HepG2 (cell line): ENCODE measurements around the gene UST. TPM values are rescaled to one million over a fixed set of nuclear protein-coding genes. Genes with fewer than 3 reads are reported as not detected.

Experiments used
- ATAC-seq: fragments of 200-7000 bp; cut with Tn5 transposase; 3 replicates; pipeline ENCODE4 v1.9.1; 2020; ENCODE audit warnings: mild to moderate bottlenecking, moderate library complexity
- BruUV-seq: library from RNA; stranded (reverse); fragments of 400-500 nt; replicated peaks from 2 replicates; lab custom pipeline; 2021; lab: Mats Ljungman, UMichigan
- CTCF ChIA-PET: fragments of 300-600 bp; formaldehyde crosslinking; extraction: SDS; loops from one replicate; lab custom pipeline; 2021; ENCODE audit warnings: low total read pairs, inconsistent platforms, low intra/inter-chr PET ratio; lab: Yijun Ruan, JAX
- POLR2A ChIA-PET: fragments of 350-600 bp; sonication (Branson Sonifier 250); formaldehyde crosslinking; loops from one replicate; lab custom pipeline; 2020; ENCODE audit warnings: antibody characterized with exemption, inconsistent platforms; lab: Yijun Ruan, JAX
- DNase-seq: peaks from one replicate; pipeline ENCODE4 v3.0.0-alpha.2; 2015; ENCODE audit warnings: low spot score
- FAIRE-seq: peaks from 3 replicates; lab custom pipeline; 2011; peaks lifted over from hg19 to GRCh38; lab: Jason Lieb, UNC
- H2AFZ ChIP-seq: one replicate; pipeline ENCODE4 v1.6.1; 2011; ENCODE audit warnings: low read length, inconsistent platforms
- H3K27ac ChIP-seq: fragments of 300-600 bp; 3 replicates; pipeline ENCODE4 v1.8.0; 2011; ENCODE audit warnings: mixed run types, mild to moderate bottlenecking, mixed read lengths, low read length, inconsistent platforms; ENCODE audit not compliant: insufficient read depth; ENCODE audit errors: extremely low read length
- H3K27me3 ChIP-seq, 2 experiments: fragments of 200-600 bp in 1 of 2; 2 replicates in 1 of 2; 3 replicates in 1 of 2; pipeline versions ENCODE4 v1.6.0 to v1.8.0; 2011; ENCODE audit warnings: low read length in 2 of 2, mild to moderate bottlenecking in 2 of 2, moderate library complexity in 2 of 2, inconsistent platforms in 1 of 2; ENCODE audit not compliant: insufficient read depth in 2 of 2, control insufficient read depth in 1 of 2
- H3K36me3 ChIP-seq, 2 experiments: fragments of 200-600 bp in 1 of 2; replicated peaks in 1 of 2; 2 replicates in 1 of 2; 3 replicates in 1 of 2; pipeline versions ENCODE4 v1.5.1 to v1.8.0; 2011; ENCODE audit warnings: low read length in 2 of 2, inconsistent platforms in 1 of 2; ENCODE audit not compliant: insufficient read depth in 2 of 2, control insufficient read depth in 1 of 2
- H3K4me1 ChIP-seq: 2 replicates; pipeline ENCODE4 v1.5.1; 2012; ENCODE audit warnings: low read length, inconsistent platforms; ENCODE audit not compliant: insufficient read depth
- H3K4me2 ChIP-seq: 2 replicates; pipeline ENCODE4 v1.6.0; 2011; ENCODE audit warnings: low read depth, low read length, inconsistent platforms
- H3K4me3 ChIP-seq, 3 experiments: fragments of 200-600 bp in 1 of 3; sonication (generic), shearing (Covaris generic) in 1 of 3; replicated peaks in 1 of 3; 2 replicates each; pipeline ENCODE4 v1.5.1; 2011 to 2016; ENCODE audit warnings: low read length in 3 of 3, inconsistent platforms in 2 of 3, low read depth in 2 of 3, mild to moderate bottlenecking in 2 of 3, control low read depth in 1 of 3, mixed read lengths in 1 of 3; ENCODE audit not compliant: insufficient read depth in 1 of 3
- H3K79me2 ChIP-seq: one replicate; pipeline ENCODE4 v1.6.1; 2011; ENCODE audit warnings: low read length, inconsistent platforms; ENCODE audit not compliant: insufficient read depth
- H3K9ac ChIP-seq: 2 replicates; pipeline ENCODE4 v1.6.0; 2011; ENCODE audit warnings: mild to moderate bottlenecking, low read depth, low read length, inconsistent platforms; ENCODE audit not compliant: insufficient read depth
- H3K9me3 ChIP-seq: 2 replicates; pipeline ENCODE4 v1.5.1; 2012; ENCODE audit warnings: mild to moderate bottlenecking, low read length
- H4K20me1 ChIP-seq: 2 replicates; pipeline ENCODE4 v1.6.0; 2011; ENCODE audit warnings: inconsistent platforms, mild to moderate bottlenecking, low read length, moderate library complexity; ENCODE audit not compliant: insufficient read depth
- BRCA1 ChIP-seq: sonication (generic); formaldehyde crosslinking; IDR thresholded peaks from 2 replicates; pipeline ENCODE4 v1.4.0; 2020; ENCODE audit warnings: missing genetic modification reagents
- E2F2 ChIP-seq: sonication (generic); formaldehyde crosslinking; IDR thresholded peaks from 2 replicates; pipeline ENCODE4 v1.4.0; 2020; ENCODE audit warnings: missing genetic modification reagents, borderline replicate concordance
- KDM5A ChIP-seq: fragments of 200-600 bp; sonication (generic); IDR thresholded peaks from 2 replicates; pipeline ENCODE4 v1.7.0; 2018; ENCODE audit warnings: antibody characterized with exemption, mild to moderate bottlenecking, low read length, borderline replicate concordance
- REL ChIP-seq: sonication (generic); formaldehyde crosslinking; conservative IDR thresholded peaks from 2 replicates; pipeline ENCODE4 v1.8.0; 2022; ENCODE audit warnings: mild to moderate bottlenecking, missing genetic modification reagents, moderate library complexity
- SKIL ChIP-seq: sonication (generic); formaldehyde crosslinking; IDR thresholded peaks from 2 replicates; pipeline ENCODE4 v1.8.0; 2022; ENCODE audit warnings: missing genetic modification reagents, mild to moderate bottlenecking, moderate library complexity, borderline replicate concordance
- TCF12 ChIP-seq, 2 experiments: fragments of 450-650 bp in 1 of 2; sonication (generic) in 1 of 2; formaldehyde crosslinking in 1 of 2; IDR thresholded peaks; 2 replicates each; pipeline versions ENCODE4 v1.6.1 to v1.8.0; 2017 to 2022; ENCODE audit warnings: antibody characterized with exemption in 1 of 2, mild to moderate bottlenecking in 1 of 2, missing genetic modification reagents in 1 of 2, moderate library complexity in 1 of 2
- THRA ChIP-seq: sonication (generic); formaldehyde crosslinking; IDR thresholded peaks from 2 replicates; pipeline ENCODE4 v1.4.0; 2020; ENCODE audit warnings: missing genetic modification reagents, borderline replicate concordance
- YEATS4 ChIP-seq: sonication (generic); formaldehyde crosslinking; IDR thresholded peaks from 2 replicates; pipeline ENCODE4 v1.4.0; 2020; ENCODE audit warnings: missing genetic modification reagents, borderline replicate concordance
- ZNF597 ChIP-seq: sonication (generic); formaldehyde crosslinking; IDR thresholded peaks from 2 replicates; pipeline ENCODE4 v1.5.0; 2020; ENCODE audit warnings: missing genetic modification reagents
- ZNF891 ChIP-seq: sonication (generic); formaldehyde crosslinking; IDR thresholded peaks from 2 replicates; pipeline ENCODE4 v1.5.0; 2020; ENCODE audit warnings: mild to moderate bottlenecking, missing genetic modification reagents
- WGBS: methylation state at CpG from one replicate; pipeline ENCODE4 v1.1.6; 2017; ENCODE audit warnings: low lambda C conversion rate; 5-methylcytosine and 5-hydroxymethylcytosine counted together
- in situ Hi-C: cut with HindIII; loops from 2 replicates; pipeline ENCODE4 v1.10.0; 2017; ENCODE audit warnings: low pct_unique_long_range_greater_than_20kb; ENCODE audit not compliant: extremely low pct_ligation_motif_present
- intact Hi-C: fragments of 100-400 bp; cut with micrococcal nuclease; formaldehyde crosslinking; loops from one replicate; pipeline ENCODE4 v1.10.0; 2022; ENCODE audit not compliant: unreplicated experiment
- polyA plus RNA-seq, 8 experiments: library from polyadenylated mRNA; depleted of rRNA in 3 of 8; stranded (reverse) in 7 of 8; unstranded in 1 of 8; fragments of >200 nt; fragmentation: Illumina TruSeq in 4 of 8; extraction: Trizol in 4 of 8; gene quantifications; 2 replicates each; pipeline versions ENCODE4 v1.2.1 to v1.2.3, GENCODE V29; 2011 to 2016; ENCODE audit warnings: low read depth in 4 of 8, missing spikeins in 1 of 8, mixed read lengths in 1 of 8; ENCODE audit not compliant: insufficient read depth in 1 of 8
- total RNA-seq, 5 experiments: library from RNA; depleted of rRNA; stranded (reverse); fragments of >200 nt; fragmentation: Illumina TruSeq; extraction: Trizol; gene quantifications; 2 replicates each; pipeline ENCODE4 v1.2.3, GENCODE V29; 2016; ENCODE audit warnings: low read depth in 1 of 5

The UST gene
- total and polyA plus RNA-seq, 2 of the 13 experiments (the other 11 are each of a cell fraction or from before 2014, with no cell fraction given), result 0.27 TPM; not detected in 1

GRCh38 chr6:148739822-148740128 lies 7.1 kb upstream of the UST start:
- H3K36me3 ChIP-seq, result no peaks in the 10 kb centered on the region
- DNase-seq (no peak), ATAC-seq (no peak), FAIRE-seq (no peak)
- peaks cover 0 to 10% of the 10 kb centered on the region in 2 experiments; a peak in 2 of 5 replicates for H3K27me3 ChIP-seq
- WGBS, result 73% methylated on average over 3 of the region's 3 CpGs
- H3K27ac ChIP-seq, result no peak overlapping the region
- no peak overlapping the region for H3K9ac ChIP-seq
- no TSS peak for BruUV-seq
- in situ Hi-C loops, result loop anchor here (10.0 kb wide), 1 partner anchor 215 kb away; no protein-coding TSS in a partner anchor
- ChIA-PET CTCF (no interaction called here), POLR2A (no interaction called here)
- no peak for TF ChIP-seq REL (CRISPR knock-in tag)
- TF ChIP-seq TCF12 (IDR thresholded peaks at IDR 0.05), result no peak
- TF ChIP-seq TCF12 (CRISPR knock-in tag; IDR thresholded peaks at IDR 0.05), result no peak
- no peak for TF ChIP-seq ZNF891 (CRISPR knock-in tag)
- TF ChIP-seq BRCA1 (CRISPR knock-in tag), result no peak
- no peak for TF ChIP-seq YEATS4
- no peak for TF ChIP-seq ZNF597
- no peak for TF ChIP-seq THRA (CRISPR knock-in tag)
- no peak for TF ChIP-seq E2F2
- TF ChIP-seq KDM5A, result no peak
- TF ChIP-seq SKIL (CRISPR knock-in tag), result no peak
- H3K4me2 ChIP-seq, result no peak overlapping the region
- H3K4me1 ChIP-seq, result no peaks in the 10 kb centered on the region
- H3K9me3 ChIP-seq, result no peaks in the 10 kb centered on the region
- no peaks in the 10 kb centered on the region for H3K79me2 ChIP-seq
- no peaks in the 10 kb centered on the region for H4K20me1 ChIP-seq
- intact Hi-C loops, result no loop called here
- no peak overlapping the region for H2AFZ ChIP-seq
- no peak overlapping the region for H3K4me3 ChIP-seq
